AG09319 (cell line): Measurements from ENCODE around the gene DNASE1L1.
"Not testable (repeated sequence)": the region's sequence is repeated elsewhere in the genome, so short reads cannot be mapped to it uniquely, and the experiment has no call there.

Experiments used
- DNase-seq: peaks from one replicate; pipeline ENCODE4 v3.0.0-alpha.2; 2010; ENCODE audit warnings: low read depth; ENCODE audit errors: extremely low read depth
- TF ChIP-seq, protein P1 (sequence below): IDR thresholded peaks from 2 replicates; pipeline ENCODE4 v1.5.1; 2011; ENCODE audit warnings: low read depth, mild to moderate bottlenecking, inconsistent platforms, low read length, moderate library complexity

DNASE1L1 gene

DNA sequence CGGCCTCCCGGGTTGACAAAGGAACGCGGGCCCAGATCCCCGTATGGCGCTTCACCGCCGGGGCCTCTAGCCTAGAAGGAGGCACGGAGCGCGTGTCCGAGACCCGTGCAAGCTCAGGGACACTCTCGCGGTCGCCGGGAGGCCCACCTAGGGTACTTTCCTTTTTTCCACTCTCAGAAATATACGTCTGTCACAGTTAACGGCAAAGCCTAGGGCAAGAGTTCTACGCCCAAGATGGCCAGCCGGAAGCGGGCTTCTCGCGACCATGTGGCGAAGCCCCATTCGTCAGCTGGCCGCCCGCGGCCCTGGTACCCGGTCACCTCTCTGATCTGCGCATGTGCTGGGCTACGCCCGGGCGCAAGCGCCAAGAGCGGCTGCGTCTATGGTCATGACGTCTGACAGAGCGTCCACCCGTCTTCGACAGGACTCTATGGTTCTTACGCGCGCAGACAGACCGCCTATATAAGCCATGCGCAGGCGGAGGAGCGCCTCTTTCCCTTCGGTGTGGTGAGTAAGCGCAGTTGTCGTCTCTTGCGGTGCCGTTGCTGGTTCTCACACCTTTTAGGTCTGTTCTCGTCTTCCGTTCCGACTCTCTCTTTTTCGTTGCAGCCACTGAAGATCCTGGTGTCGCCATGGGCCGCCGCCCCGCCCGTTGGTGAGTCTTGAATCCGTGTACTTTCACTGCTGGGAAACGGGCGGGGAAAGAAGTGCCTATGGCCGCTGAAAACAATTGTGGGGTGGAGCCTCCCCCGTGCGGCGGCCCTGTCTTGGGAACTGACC, 11.0 kb downstream of the DNASE1L1 start, which contains the start of gene RPL10:
TSS of gene RPL10 (plus strand) at position 490 of the 780 bp plus-strand sequence. CDS start at position 633, 143 bp downstream.
- peak; percentile 94 for DNase-seq
- TF ChIP-seq, protein P1, sequence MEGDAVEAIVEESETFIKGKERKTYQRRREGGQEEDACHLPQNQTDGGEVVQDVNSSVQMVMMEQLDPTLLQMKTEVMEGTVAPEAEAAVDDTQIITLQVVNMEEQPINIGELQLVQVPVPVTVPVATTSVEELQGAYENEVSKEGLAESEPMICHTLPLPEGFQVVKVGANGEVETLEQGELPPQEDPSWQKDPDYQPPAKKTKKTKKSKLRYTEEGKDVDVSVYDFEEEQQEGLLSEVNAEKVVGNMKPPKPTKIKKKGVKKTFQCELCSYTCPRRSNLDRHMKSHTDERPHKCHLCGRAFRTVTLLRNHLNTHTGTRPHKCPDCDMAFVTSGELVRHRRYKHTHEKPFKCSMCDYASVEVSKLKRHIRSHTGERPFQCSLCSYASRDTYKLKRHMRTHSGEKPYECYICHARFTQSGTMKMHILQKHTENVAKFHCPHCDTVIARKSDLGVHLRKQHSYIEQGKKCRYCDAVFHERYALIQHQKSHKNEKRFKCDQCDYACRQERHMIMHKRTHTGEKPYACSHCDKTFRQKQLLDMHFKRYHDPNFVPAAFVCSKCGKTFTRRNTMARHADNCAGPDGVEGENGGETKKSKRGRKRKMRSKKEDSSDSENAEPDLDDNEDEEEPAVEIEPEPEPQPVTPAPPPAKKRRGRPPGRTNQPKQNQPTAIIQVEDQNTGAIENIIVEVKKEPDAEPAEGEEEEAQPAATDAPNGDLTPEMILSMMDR: no peak

DNA sequence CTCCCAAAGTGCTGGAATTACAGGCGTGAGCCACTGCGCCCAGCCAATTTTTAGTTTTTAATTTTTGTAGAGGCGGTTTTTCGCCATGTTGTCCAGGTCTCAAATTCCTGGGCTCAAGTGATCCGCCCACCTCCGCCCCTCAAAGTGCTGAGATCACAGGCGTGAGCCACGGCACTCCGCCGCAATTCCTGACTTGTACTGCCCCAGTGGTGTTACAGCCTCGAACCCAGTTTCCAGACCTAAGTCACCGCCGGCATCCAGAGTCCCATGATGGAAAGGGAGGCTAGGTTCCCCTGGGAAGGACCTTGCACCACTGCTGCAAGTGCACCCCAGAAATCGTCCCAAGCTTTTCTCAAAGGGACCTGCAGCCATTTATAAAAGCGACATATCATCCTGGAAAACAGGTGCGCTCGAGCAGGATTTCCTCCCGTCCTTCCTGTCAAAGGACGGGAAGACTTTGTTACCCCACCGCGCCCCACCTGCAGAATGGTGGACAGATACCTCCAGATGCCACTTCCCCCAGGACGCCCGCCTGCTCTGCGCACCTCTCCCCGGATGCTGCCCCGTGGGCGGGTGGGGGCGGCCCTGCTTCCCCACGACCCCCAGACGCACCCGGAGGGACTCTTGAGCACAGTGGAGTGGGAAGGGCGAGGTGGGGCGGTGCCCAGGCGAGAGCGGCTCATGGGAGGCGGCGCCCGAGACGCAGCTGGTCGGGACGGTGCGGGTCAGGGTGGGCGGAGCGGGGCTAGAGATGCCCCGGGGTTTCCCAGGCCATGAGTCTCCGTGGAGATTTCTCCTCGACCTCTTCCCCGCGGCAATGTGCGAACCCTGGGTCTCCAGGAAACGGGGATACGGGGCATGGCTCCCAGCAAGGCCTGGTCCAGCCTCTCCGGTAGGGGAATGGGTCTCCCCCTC, 11.8 kb downstream of the DNASE1L1 start:
- TF ChIP-seq, protein P1: no peak
- no peak for DNase-seq

DNA sequence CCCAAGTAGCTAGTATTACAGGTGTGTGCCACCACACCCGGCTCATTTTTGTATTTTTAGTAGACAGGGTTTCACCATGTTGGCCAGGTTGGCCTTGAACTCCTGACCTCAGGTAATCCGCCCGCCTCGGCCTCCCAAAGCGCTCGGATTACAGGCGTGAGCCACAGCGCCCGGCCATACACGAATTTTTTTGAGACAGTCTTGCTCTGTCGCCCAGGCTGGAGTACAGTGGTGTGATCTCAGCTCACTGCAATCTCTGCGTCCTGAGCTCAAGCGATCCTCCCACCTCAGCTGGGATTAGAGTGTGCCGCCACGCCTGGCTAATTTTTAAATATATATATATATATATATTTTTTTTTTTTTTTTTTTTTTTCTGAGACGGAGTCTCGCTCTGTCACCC, 12.7 kb downstream of the DNASE1L1 start:
- not testable (repeated sequence) for DNase-seq

DNA sequence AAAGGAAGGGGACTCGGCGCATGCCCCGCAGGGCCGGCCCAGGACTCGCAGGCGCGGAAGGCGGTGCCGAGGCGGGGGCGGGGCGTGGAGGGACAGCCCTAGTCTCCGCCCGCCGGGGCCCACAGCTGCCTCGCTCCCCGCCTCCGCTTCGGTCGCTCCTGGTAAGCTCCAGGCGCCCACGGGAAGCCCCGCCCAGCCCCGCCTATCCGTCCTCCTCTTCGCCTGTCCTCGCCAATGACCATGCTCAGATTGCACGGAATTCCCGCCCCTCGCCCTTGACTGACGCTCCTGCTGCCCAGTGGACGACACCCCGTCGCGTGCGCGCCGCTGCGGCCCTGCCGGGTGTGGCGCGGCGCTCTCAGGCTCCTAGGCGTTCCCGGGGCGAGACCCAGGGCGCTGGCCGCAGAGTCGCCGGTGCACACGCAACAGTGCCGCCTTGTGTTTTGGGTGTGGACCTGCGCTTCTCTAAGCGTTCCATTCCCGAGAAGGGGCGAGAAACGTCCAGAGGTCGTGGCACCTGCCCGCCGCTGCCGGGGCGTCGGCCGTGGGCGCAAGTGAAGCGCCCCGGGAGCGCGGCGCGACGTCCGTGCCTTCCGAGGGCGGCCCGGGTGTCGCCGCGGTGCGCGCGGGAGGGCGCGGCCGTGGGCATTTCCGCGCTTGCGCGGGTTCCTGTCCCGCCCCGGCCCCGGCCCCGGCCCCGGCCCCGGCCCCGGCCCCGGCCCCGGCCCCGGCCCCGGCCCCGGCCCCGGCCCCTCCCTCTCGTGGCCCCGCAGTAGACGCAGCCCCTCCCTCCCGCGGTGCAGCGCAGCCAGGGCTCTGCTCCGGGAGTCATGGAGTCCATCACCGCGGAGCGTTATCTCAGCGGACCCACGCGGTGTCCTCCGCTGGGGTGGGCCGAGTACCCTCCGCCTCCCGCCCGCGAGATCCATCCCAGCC, 19.0 kb downstream of the DNASE1L1 start:
- not testable (repeated sequence) for DNase-seq

DNA sequence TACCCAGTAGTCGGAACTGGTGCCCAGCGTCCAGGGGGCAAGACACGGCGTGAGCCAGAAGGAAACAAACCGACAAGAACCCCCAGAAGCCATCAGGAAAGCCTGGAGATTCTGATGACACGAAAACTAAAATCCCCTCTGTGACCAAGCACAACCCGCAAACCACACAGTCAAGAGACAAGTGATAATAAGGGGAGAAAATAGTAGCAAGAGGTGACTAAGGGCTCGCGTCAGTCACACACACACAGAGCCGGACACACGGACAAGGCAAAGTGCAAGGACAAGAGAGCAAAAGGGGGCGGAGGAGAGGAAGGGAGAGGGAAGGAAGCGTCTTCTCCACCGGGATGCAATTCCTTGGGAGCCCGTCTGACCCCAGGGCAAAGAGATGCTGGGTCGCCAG, 20.4 kb downstream of the DNASE1L1 start:
- DNase-seq: not testable (repeated sequence)

DNA sequence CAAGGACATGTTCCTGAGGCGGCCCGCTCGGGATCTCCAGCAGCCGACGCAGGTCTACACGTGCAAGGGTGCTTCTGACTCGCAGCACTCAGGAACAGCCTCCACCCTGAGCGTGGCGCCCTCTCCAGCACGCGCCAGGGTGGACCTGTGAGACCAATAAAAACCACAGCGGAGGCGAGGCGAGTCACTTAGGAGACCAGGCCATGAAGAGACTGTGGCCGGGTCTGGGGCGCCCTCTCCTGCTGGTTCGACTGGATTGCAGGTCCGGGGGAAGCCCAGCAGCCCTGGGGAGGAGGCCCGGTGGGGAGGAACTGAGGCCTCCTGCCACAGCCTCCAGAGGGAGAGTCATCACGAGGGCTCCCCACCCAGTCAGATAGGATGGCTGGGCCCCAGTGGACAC, 21.0 kb downstream of the DNASE1L1 start:
- not testable (repeated sequence) for DNase-seq

DNA sequence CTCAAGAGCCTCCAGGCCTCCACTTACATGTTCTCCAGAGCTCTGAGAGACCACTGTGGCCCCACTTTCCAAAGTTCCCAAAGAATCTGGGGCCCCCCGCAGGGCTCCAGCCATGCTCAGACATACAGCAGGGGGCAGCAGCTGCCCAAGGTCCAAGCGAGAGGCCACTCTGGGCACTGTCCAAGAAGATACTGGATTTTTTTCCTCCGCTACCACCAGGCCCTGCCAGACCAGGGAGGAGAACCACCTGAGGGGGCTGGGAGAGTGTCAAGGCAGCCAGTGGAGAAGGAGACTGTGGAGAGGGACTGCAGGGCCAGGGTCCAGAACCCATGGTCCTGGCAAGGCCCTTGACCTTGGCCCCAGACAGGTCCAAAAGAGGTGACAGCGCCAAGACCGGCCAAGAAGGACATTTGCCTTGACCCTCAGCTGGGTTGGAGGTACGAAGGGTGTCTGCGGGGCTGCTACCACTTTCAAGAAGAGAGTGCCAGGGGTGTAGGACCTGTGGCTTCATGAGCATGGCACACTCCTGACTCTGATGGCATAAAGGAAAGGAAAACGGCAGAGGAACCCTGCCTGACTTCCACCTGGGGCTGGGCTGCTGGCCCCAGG, 24.7 kb downstream of the DNASE1L1 start:
- TF ChIP-seq, protein P1: peak; percentile 35
- DNase-seq: no peak

DNA sequence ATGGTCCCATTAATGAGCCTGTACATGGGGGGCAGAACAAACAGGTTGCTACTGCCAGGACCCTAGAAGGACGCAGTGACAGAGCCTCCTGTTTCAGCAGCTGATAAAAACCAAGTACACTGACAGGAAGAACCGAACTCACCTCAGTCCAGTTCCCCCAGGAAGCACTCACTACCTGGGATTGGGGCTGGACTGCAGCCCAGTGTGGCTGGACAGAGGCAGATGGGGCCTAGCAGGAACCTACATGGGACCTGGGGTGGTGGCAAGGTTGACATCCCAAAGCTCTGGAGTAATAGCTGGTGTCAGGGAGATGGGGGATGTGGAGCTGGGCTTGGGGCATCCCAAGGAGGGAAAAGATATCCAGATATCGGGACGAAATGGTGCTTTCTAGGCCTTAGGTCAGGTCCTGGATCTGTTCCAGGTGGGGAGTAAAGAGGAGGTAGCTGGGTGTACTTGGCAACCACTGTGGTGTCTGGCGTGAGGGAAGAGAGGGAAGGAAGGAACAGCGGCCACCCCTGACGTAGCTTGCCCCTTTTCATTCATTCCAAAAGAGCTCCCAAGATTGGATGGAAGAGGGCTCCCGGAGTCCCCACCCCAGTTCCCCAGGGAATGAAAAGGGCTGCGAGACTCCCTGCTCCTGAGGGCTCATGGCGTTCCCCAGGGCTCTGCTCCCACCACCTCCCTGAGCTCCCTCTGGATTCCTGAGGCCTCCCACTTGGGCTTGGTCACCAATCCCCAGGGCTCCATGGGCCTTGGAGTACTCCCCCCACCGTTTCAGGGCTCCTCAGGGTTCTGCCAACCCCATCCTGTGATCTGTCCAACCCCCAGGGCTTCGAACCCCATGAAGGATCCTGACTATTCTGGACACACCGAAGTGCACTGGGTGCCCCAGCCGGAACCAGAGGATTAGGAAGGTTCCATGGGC, 25.4 kb downstream of the DNASE1L1 start:
- no peak for DNase-seq
- TF ChIP-seq, protein P1: no peak
